ENCODE data around the gene KRTAP5-1. TPM values are rescaled to one million over a fixed set of nuclear protein-coding genes. Genes with fewer than 3 reads are reported as not detected.

The KRTAP5-1 gene
- total RNA-seq, 2 experiments from 2014 or later, result not detected

DNA sequence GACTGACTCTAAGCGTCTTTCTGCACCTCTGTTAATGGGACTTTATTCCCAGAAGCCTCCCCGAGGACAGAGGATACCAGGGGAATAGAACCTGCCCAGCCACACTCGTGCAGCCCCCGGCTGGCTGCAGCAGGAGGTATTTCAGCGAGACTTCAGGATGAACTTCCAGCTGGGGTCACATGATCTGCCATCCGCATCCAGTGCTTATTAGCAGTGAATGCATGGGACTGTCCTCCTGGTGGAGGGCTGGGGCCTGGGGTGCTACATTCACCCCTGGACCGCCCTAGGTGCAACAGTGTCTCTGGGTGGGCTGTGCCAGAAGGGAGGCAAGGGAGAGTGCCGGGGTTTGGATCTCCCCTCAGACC lies 14.6 kb downstream of the KRTAP5-1 start:
- ChIA-PET POLR2A (no interaction called here), CTCF (interaction anchor here (0.5 to 9.1 kb wide), 2 partner anchors 24 to 33 kb away, joined by 3 to 113 read pairs; no protein-coding TSS in a partner anchor)
- peaks cover 2% of the 10 kb centered on the region for H3K27me3 Mint-ChIP-seq
- peaks cover 16% of the 10 kb centered on the region for H3K4me1 Mint-ChIP-seq (ENCODE audit: low read depth)
- DNase-seq, result no peak
- no peaks in the 10 kb centered on the region for H3K36me3 Mint-ChIP-seq
- intact Hi-C loops (cut with micrococcal nuclease), result loop anchor here (5.0 kb wide), 2 partner anchors 33 to 368 kb away; no protein-coding TSS in a partner anchor
- H3K9me3 Mint-ChIP-seq, result no peaks in the 10 kb centered on the region
- no peak overlapping the region for H3K27ac Mint-ChIP-seq
- H3K4me3 Mint-ChIP-seq, result peak overlapping the region; percentile 58

GRCh38 chr11:1570001-1570453 lies 15.1 kb downstream of the KRTAP5-1 start:
- intact Hi-C loops (cut with micrococcal nuclease), result loop anchor here (5.0 kb wide), 2 partner anchors 33 to 368 kb away; no protein-coding TSS in a partner anchor
- ChIA-PET CTCF (interaction anchor here (9.1 kb wide), 1 partner anchor 24 kb away, joined by 113 read pairs; no protein-coding TSS in a partner anchor), POLR2A (no interaction called here)
- Mint-ChIP-seq H3K27ac (no peak overlapping the region), H3K4me3 (no peak overlapping the region), H3K4me1 (ENCODE audit: low read depth) (peaks cover 16% of the 10 kb centered on the region), H3K27me3 (peaks cover 2% of the 10 kb centered on the region), H3K9me3 (no peaks in the 10 kb centered on the region), H3K36me3 (no peaks in the 10 kb centered on the region)
- no peak for DNase-seq

- Mint-ChIP-seq H3K4me1 (ENCODE audit: low read depth) (peaks cover 16% of the 10 kb centered on the region), H3K9me3 (no peaks in the 10 kb centered on the region), H3K27me3 (peaks cover 2% of the 10 kb centered on the region), H3K36me3 (no peaks in the 10 kb centered on the region), H3K27ac (no peak overlapping the region), H3K4me3 (no peak overlapping the region)
- intact Hi-C loops (cut with micrococcal nuclease), result no loop called here
- ChIA-PET POLR2A (no interaction called here), CTCF (interaction anchor here (9.1 kb wide), 1 partner anchor 23 kb away, joined by 113 read pairs; no protein-coding TSS in a partner anchor)
- DNase-seq, result no peak
Measured at GRCh38 chr11:1569251-1569780, 15.8 kb downstream of the KRTAP5-1 start.

DNA sequence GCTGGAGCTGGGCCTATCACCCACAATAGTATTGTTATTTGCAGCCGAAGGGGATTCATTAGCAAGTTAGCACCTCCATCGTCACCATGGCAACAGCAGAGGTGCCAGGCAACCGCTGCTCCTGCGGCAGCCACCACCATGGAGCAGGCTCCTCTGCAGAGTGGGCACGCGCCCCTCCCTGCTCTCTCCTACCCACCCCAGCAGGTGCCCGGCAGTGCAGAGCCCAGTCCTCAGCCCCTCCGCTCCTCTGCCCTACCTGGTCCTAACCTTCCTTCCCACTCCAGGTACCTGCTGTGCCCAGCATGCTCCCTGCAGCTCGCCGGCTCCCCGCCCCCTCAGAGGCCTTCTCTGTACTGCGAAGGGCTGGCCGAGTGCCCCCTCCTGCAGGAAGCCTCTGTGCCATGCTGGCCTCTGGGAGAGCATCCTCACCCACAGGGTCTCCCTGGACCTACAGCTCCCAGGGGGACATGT lies 16.6 kb downstream of the KRTAP5-1 start:
- intact Hi-C loops (cut with micrococcal nuclease), result no loop called here
- ChIA-PET CTCF (interaction anchor here (9.1 kb wide), 1 partner anchor 22 kb away, joined by 113 read pairs; no protein-coding TSS in a partner anchor), POLR2A (no interaction called here)
- H3K4me1 Mint-ChIP-seq (ENCODE audit: low read depth), result peaks cover 12% of the 10 kb centered on the region
- H3K27ac Mint-ChIP-seq, result no peak overlapping the region
- peaks cover 1% of the 10 kb centered on the region for H3K27me3 Mint-ChIP-seq
- H3K9me3 Mint-ChIP-seq, result no peaks in the 10 kb centered on the region
- H3K4me3 Mint-ChIP-seq, result no peak overlapping the region
- no peaks in the 10 kb centered on the region for H3K36me3 Mint-ChIP-seq
- no peak for DNase-seq

- Mint-ChIP-seq H3K27ac (no peak overlapping the region), H3K36me3 (no peaks in the 10 kb centered on the region), H3K27me3 (no peaks in the 10 kb centered on the region), H3K9me3 (no peaks in the 10 kb centered on the region), H3K4me3 (no peak overlapping the region), H3K4me1 (ENCODE audit: low read depth) (peaks cover 9% of the 10 kb centered on the region)
- POLR2A ChIA-PET, result no interaction called here
- intact Hi-C loops (cut with micrococcal nuclease), result no loop called here
- CTCF ChIA-PET, result interaction anchor here (9.1 kb wide), 1 partner anchor 21 kb away, joined by 113 read pairs; no protein-coding TSS in a partner anchor
- no peak for DNase-seq
Measured at GRCh38 chr11:1567721-1568100, 17.4 kb downstream of the KRTAP5-1 start.

DNA sequence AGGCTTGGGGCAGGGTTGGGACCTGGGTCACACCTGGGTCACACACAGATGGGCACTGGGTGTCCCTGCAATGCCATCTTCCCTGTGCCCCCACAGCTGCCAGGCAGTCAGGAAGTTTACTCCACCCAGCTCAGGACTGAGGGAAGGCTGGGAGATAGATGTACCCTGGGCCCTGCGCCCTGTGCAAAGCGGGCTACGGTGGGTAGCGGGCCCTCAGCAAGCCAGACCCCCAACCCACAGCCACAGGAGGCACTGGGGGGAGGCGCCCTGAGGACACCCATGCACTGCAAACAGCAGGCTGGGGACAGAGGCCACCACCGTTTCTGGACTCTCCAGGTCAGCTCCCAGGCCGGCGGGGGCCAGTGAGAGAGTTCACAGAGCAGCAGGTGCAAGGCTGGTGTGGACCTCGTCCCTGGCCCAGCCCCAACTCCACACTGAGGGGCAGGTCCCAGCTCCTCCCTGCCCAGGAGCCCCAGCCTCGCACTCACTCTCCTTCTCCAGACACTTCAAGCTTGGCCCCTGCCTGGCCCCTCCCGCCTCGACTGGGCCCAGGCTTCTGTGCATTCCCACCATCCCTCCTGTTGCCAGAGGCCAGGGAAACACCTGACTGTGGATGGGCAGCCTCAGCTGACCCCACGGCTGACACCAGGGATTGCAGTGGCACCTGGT lies 17.9 kb downstream of the KRTAP5-1 start:
- intact Hi-C loops (cut with micrococcal nuclease), result no loop called here
- no peak for DNase-seq
- Mint-ChIP-seq H3K27ac (no peak overlapping the region), H3K9me3 (no peaks in the 10 kb centered on the region), H3K36me3 (no peaks in the 10 kb centered on the region), H3K27me3 (no peaks in the 10 kb centered on the region), H3K4me3 (no peak overlapping the region), H3K4me1 (ENCODE audit: low read depth) (peaks cover 9% of the 10 kb centered on the region)
- CTCF ChIA-PET, result interaction anchor here (9.1 kb wide), 1 partner anchor 21 kb away, joined by 113 read pairs; no protein-coding TSS in a partner anchor
- POLR2A ChIA-PET, result no interaction called here

- CTCF ChIA-PET, result interaction anchor here (3.5 kb wide), 1 partner anchor 8 kb away, joined by 17 read pairs; no protein-coding TSS in a partner anchor
- Mint-ChIP-seq H3K27ac (no peak overlapping the region), H3K27me3 (no peaks in the 10 kb centered on the region), H3K36me3 (no peaks in the 10 kb centered on the region), H3K9me3 (no peaks in the 10 kb centered on the region), H3K4me3 (no peak overlapping the region), H3K4me1 (ENCODE audit: low read depth) (peaks cover 9% of the 10 kb centered on the region)
- POLR2A ChIA-PET, result interaction anchor here (0.6 kb wide), 1 partner anchor 1403 kb away, joined by 3 read pairs; no protein-coding TSS in a partner anchor
- DNase-seq, result no peak
- intact Hi-C loops (cut with micrococcal nuclease), result no loop called here
Measured at GRCh38 chr11:1566381-1567051, 18.6 kb downstream of the KRTAP5-1 start.

DNA sequence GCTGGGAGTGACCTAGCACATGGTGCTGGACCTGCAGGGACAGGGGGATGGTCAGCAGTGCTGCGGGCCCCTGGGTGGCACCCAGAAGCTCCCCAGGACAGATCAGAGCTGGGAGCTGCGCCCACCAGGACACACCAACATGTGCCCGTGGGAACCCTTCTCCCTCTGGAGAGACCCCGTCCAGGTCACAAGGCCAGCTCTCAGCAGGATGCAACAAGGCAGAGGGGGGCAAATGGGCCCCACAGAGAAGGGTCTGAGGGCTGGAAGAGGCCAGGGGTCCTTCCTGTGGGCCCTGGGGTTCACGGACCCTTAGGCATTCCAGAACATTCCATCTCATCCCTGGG lies 19.2 kb downstream of the KRTAP5-1 start:
- Mint-ChIP-seq H3K36me3 (no peaks in the 10 kb centered on the region), H3K27me3 (no peaks in the 10 kb centered on the region), H3K4me3 (no peak overlapping the region), H3K27ac (no peak overlapping the region), H3K4me1 (ENCODE audit: low read depth) (peaks cover 9% of the 10 kb centered on the region), H3K9me3 (no peaks in the 10 kb centered on the region)
- intact Hi-C loops (cut with micrococcal nuclease), result no loop called here
- POLR2A ChIA-PET, result no interaction called here
- DNase-seq, result no peak
- CTCF ChIA-PET, result interaction anchor here (1.1 to 3.5 kb wide), 3 partner anchors 9 to 87 kb away, joined by 3 to 17 read pairs (median 10); no protein-coding TSS in a partner anchor

DNA sequence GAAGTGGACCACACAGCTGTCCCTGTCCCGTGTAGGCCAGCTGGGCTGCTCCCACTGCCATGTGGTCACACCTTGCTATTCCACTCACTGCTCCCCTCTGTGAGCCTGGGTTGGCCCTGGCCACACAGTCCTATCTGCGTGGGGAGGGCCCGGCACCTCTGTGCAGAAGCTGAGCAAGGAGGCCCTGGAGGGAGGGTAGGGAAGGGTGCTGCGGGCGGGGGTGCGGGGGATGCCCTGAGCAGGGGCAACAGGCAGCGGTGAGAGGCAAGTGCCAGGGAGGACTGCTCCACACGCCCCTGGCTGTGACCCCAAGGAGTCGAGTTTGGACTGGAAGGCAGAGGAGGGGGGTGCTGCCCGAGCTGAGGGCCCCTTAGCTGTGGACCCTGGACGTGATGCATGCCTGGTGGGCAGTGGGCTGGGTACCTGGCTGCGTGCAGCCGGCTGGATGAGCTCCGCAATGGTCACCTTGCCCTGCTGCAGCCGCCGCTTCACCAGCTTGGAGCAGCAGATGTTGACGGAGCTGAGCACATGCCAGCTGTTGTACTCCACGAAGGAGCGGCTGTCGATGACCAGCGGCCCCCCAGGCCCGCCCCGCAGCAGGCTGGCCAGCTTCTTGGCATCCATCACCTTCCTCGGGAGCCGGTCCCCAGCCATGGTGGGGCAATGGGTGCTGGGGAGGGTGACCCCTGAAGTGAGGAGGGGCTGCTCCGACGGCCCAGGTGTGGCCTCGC lies 19.7 kb downstream of the KRTAP5-1 start:
- DNase-seq, result no peak
- H3K36me3 Mint-ChIP-seq, result no peaks in the 10 kb centered on the region
- H3K4me1 Mint-ChIP-seq (ENCODE audit: low read depth), result peaks cover 6% of the 10 kb centered on the region
- H3K27me3 Mint-ChIP-seq, result no peaks in the 10 kb centered on the region
- no peak overlapping the region for H3K4me3 Mint-ChIP-seq
- H3K27ac Mint-ChIP-seq, result no peak overlapping the region
- CTCF ChIA-PET, result interaction anchor here (1.1 to 3.5 kb wide), 3 partner anchors 9 to 87 kb away, joined by 3 to 17 read pairs (median 10); no protein-coding TSS in a partner anchor
- POLR2A ChIA-PET, result no interaction called here
- intact Hi-C loops (cut with micrococcal nuclease), result no loop called here
- no peaks in the 10 kb centered on the region for H3K9me3 Mint-ChIP-seq

GRCh38 chr11:1564535-1565172 lies 20.4 kb downstream of the KRTAP5-1 start:
- POLR2A ChIA-PET, result no interaction called here

GRCh38 chr11:1563697-1564534 lies 21.2 kb downstream of the KRTAP5-1 start:
- intact Hi-C loops (cut with micrococcal nuclease), result no loop called here
- DNase-seq, result no peak
- H3K27me3 Mint-ChIP-seq, result no peaks in the 10 kb centered on the region
- ChIA-PET CTCF (interaction anchor here (1.9 to 3.5 kb wide), 2 partner anchors 11 to 17 kb away, joined by 10 to 17 read pairs; no protein-coding TSS in a partner anchor), POLR2A (no interaction called here)
- no peak overlapping the region for H3K4me3 Mint-ChIP-seq
- H3K9me3 Mint-ChIP-seq, result no peaks in the 10 kb centered on the region
- H3K36me3 Mint-ChIP-seq, result no peaks in the 10 kb centered on the region
- peaks cover 6% of the 10 kb centered on the region for H3K4me1 Mint-ChIP-seq (ENCODE audit: low read depth)
- H3K27ac Mint-ChIP-seq, result no peak overlapping the region

More at GRCh38 chr11:1564535-1565172, 20.4 kb downstream of the KRTAP5-1 start:
- H3K4me3 Mint-ChIP-seq, result no peak overlapping the region
- H3K4me1 Mint-ChIP-seq (ENCODE audit: low read depth), result peaks cover 6% of the 10 kb centered on the region
- H3K27ac Mint-ChIP-seq, result no peak overlapping the region
- intact Hi-C loops (cut with micrococcal nuclease), result no loop called here
- DNase-seq, result no peak
- no peaks in the 10 kb centered on the region for H3K36me3 Mint-ChIP-seq
- no peaks in the 10 kb centered on the region for H3K9me3 Mint-ChIP-seq
- CTCF ChIA-PET, result interaction anchor here (1.1 to 3.5 kb wide), 3 partner anchors 10 to 88 kb away, joined by 3 to 17 read pairs (median 10); no protein-coding TSS in a partner anchor
- no peaks in the 10 kb centered on the region for H3K27me3 Mint-ChIP-seq

Measured in activated CD4-positive, alpha-beta memory T cell treated with anti-CD3 and anti-CD28 coated beads for 36 hours (primary cell).